GM12878 (cell line): ENCODE results near the gene INPP4B. TPM values are rescaled to one million over a fixed set of nuclear protein-coding genes. Genes with fewer than 3 reads are reported as not detected.

Experiments
- ATAC-seq: fragments of 200-7000 bp; cut with Tn5 transposase; 3 replicates; pipeline ENCODE4 v1.9.1; 2020; ENCODE audit warnings: mild to moderate bottlenecking, moderate library complexity
- BruUV-seq: library from RNA; stranded (reverse); fragments of 400-500 nt; replicated peaks from 2 replicates; lab custom pipeline; 2021; lab: Mats Ljungman, UMichigan
- CTCF ChIA-PET: fragments of 300-600 bp; sonication (Branson Sonifier 250); formaldehyde crosslinking; extraction: SDS; loops from one replicate; lab custom pipeline; 2021; ENCODE audit warnings: inconsistent platforms; lab: Yijun Ruan, JAX
- POLR2A ChIA-PET: fragments of 350-600 bp; formaldehyde crosslinking; extraction: SDS; loops from one replicate; lab custom pipeline; 2021; ENCODE audit warnings: inconsistent platforms; lab: Charles Lee
- RAD21 ChIA-PET: fragments of 300-600 bp; sonication (Branson Sonifier 250); formaldehyde crosslinking; loops from one replicate; lab custom pipeline; 2023; ENCODE audit warnings: antibody characterized with exemption; ENCODE audit not compliant: unreplicated experiment; lab: Charles Lee
- SMC1A ChIA-PET: fragments of 300-600 bp; sonication (Branson Sonifier 250); formaldehyde crosslinking; loops from one replicate; lab custom pipeline; 2023; ENCODE audit not compliant: unreplicated experiment, uncharacterized antibody; lab: Charles Lee
- DNase-seq: peaks from one replicate; pipeline ENCODE4 v3.0.0-alpha.2; 2011; ENCODE audit warnings: low read depth, low spot score
- FAIRE-seq: peaks from 3 replicates; lab custom pipeline; 2011; peaks lifted over from hg19 to GRCh38; lab: Jason Lieb, UNC
- H2AFZ ChIP-seq: 2 replicates; pipeline ENCODE4 v1.6.0; 2011; ENCODE audit warnings: low read depth, low read length, control low read depth; ENCODE audit not compliant: control insufficient read depth
- H3K27ac ChIP-seq: 2 replicates; pipeline ENCODE4 v1.5.1; 2011; ENCODE audit warnings: control low read depth; ENCODE audit not compliant: control insufficient read depth, insufficient read depth
- H3K27me3 ChIP-seq, 2 experiments: replicated peaks in 1 of 2; 2 replicates each; pipeline versions ENCODE4 v1.6.0 to v1.6.1; 2011; ENCODE audit warnings: low read length in 1 of 2; ENCODE audit not compliant: control insufficient read depth in 2 of 2, insufficient read depth in 2 of 2
- H3K36me3 ChIP-seq, 2 experiments: 2 replicates each; pipeline ENCODE4 v1.5.1; 2011; ENCODE audit warnings: low read length in 1 of 2; ENCODE audit not compliant: control insufficient read depth in 2 of 2, insufficient read depth in 2 of 2
- H3K4me1 ChIP-seq: 2 replicates; pipeline ENCODE4 v1.6.1; 2011; ENCODE audit warnings: mild to moderate bottlenecking, low read length, moderate library complexity, mixed read lengths; ENCODE audit not compliant: control insufficient read depth, insufficient read depth
- H3K4me2 ChIP-seq: 2 replicates; pipeline ENCODE4 v1.6.0; 2011; ENCODE audit warnings: control low read depth; ENCODE audit not compliant: control insufficient read depth, insufficient read depth
- H3K4me3 ChIP-seq: fragments of 200-600 bp; sonication (generic); 2 replicates; pipeline ENCODE4 v1.5.1; 2016
- H3K79me2 ChIP-seq: 2 replicates; pipeline ENCODE4 v1.6.0; 2011; ENCODE audit warnings: low read length; ENCODE audit not compliant: control insufficient read depth, insufficient read depth
- H3K9ac ChIP-seq: 2 replicates; pipeline ENCODE4 v1.8.0; 2011; ENCODE audit warnings: low read length, control low read depth, mixed read lengths; ENCODE audit not compliant: control insufficient read depth, insufficient read depth
- H3K9me3 ChIP-seq: replicated peaks from 3 replicates; pipeline ENCODE4 v1.5.1; 2011; ENCODE audit warnings: mild to moderate bottlenecking, low read length; ENCODE audit not compliant: control insufficient read depth, insufficient read depth
- H4K20me1 ChIP-seq: 2 replicates; pipeline ENCODE4 v1.6.0; 2011; ENCODE audit not compliant: control insufficient read depth, insufficient read depth
- ATF2 ChIP-seq: IDR thresholded peaks from 2 replicates; pipeline ENCODE4 v1.6.1; 2012; ENCODE audit warnings: low read length, inconsistent platforms
- CUX1 ChIP-seq: IDR thresholded peaks from 2 replicates; pipeline ENCODE4 v1.6.1; 2012; ENCODE audit warnings: improper control_type of control experiment, low read depth, low read length; ENCODE audit not compliant: insufficient replicate concordance
- KLF5 ChIP-seq: fragments of 450-650 bp; IDR thresholded peaks from 2 replicates; pipeline ENCODE4 v1.6.1; 2014; ENCODE audit warnings: mild to moderate bottlenecking; ENCODE audit not compliant: partially characterized antibody
- STAT3 ChIP-seq: IDR thresholded peaks from 2 replicates; pipeline ENCODE4 v1.6.1; 2011; ENCODE audit warnings: low read depth, low read length, improper control_type of control experiment
- TARDBP ChIP-seq: IDR thresholded peaks from 2 replicates; pipeline ENCODE4 v1.6.1; 2016; ENCODE audit warnings: borderline replicate concordance
- ZBED1 ChIP-seq: IDR thresholded peaks from 2 replicates; pipeline ENCODE4 v1.6.1; 2016; ENCODE audit warnings: borderline replicate concordance
- ZBTB4 ChIP-seq: fragments of 450-650 bp; formaldehyde crosslinking; IDR thresholded peaks from 2 replicates; pipeline ENCODE4 v1.4.0; 2022; ENCODE audit warnings: mild to moderate bottlenecking, moderate library complexity
- ZNF687 ChIP-seq: fragments of 450-650 bp; IDR thresholded peaks from 2 replicates; pipeline ENCODE4 v1.6.1; 2017; ENCODE audit warnings: mild to moderate bottlenecking, moderate library complexity
- WGBS: methylation state at CpG from one replicate; pipeline ENCODE4 v1.1.6; 2016; ENCODE audit warnings: low lambda C conversion rate; ENCODE audit not compliant: insufficient replicate concordance, insufficient coverage; ENCODE audit errors: missing lambda C conversion rate; 5-methylcytosine and 5-hydroxymethylcytosine counted together
- in situ Hi-C: fragments of 300-500 bp; cut with MboI; formaldehyde crosslinking; loops from 9 replicates; pipeline ENCODE4 v1.14.3; 2018; ENCODE audit warnings: mixed read lengths
- intact Hi-C: fragments of 100-400 bp; cut with micrococcal nuclease; formaldehyde crosslinking; loops from one replicate; pipeline ENCODE4 v1.14.2; 2022; ENCODE audit not compliant: unreplicated experiment
- polyA plus RNA-seq, 11 experiments: library from polyadenylated mRNA; depleted of rRNA in 4 of 11; unstranded in 6 of 11; stranded (reverse) in 5 of 11; fragments of >200 nt; fragmentation: Nextera tagmentation in 4 of 11; fragmentation: Illumina TruSeq in 1 of 11; extraction: Ambion mirVana in 4 of 11; extraction: Trizol in 1 of 11; gene quantifications; 1 replicate in 1 of 11; 2 replicates in 10 of 11; pipeline versions ENCODE4 v1.2.1 to v1.2.3, GENCODE V29; 2011 to 2016; ENCODE audit warnings: inconsistent platforms in 2 of 11, missing spikeins in 2 of 11, low read depth in 1 of 11
- total RNA-seq, 4 experiments: library from RNA; depleted of rRNA in 3 of 4; stranded (reverse); fragments of >200 nt in 3 of 4; fragmentation: Illumina TruSeq in 1 of 4; extraction: Trizol in 1 of 4; gene quantifications; 2 replicates each; pipeline versions ENCODE4 v1.2.1 to v1.2.3, GENCODE V29; 2013 to 2021

INPP4B gene
- total and polyA plus RNA-seq, 10 of the 15 experiments (the other 5 are each of a cell fraction or from before 2014, with no cell fraction given) = 0.53 to 11.2 (median 0.95) TPM

GRCh38 chr4:142077048-142077447 lies 769.1 kb downstream of the INPP4B start:
- no peaks in the 10 kb centered on the region for H3K9me3 ChIP-seq
- H4K20me1 ChIP-seq = no peaks in the 10 kb centered on the region
- no peak for ATAC-seq
- no peaks in the 10 kb centered on the region for H3K4me1 ChIP-seq
- intact Hi-C loops = no loop called here
- DNase-seq = no peak
- no peak overlapping the region for H2AFZ ChIP-seq
- in situ Hi-C loops = no loop called here
- BruUV-seq = no TSS peak
- WGBS = 0% methylated on average over 2 of the region's 2 CpGs
- peaks cover 0 to 1% of the 10 kb centered on the region in 2 experiments; a peak in 1 of 4 replicates for H3K27me3 ChIP-seq
- H3K9ac ChIP-seq = no peak overlapping the region
- H3K4me3 ChIP-seq = no peak overlapping the region
- no peak overlapping the region for H3K27ac ChIP-seq
- CTCF ChIA-PET = interaction anchor here (1.5 to 2.2 kb wide), 2 partner anchors 9 to 12 kb away, joined by 4 to 7 read pairs; no protein-coding TSS in a partner anchor
- POLR2A ChIA-PET = no interaction called here
- no peak for FAIRE-seq
- H3K36me3 ChIP-seq = no peaks in the 10 kb centered on the region
- SMC1A ChIA-PET = interaction anchor here (1.0 to 1.5 kb wide), 2 partner anchors 55 to 97 kb away, joined by 3 read pairs; no protein-coding TSS in a partner anchor
- no peaks in the 10 kb centered on the region for H3K79me2 ChIP-seq
- RAD21 ChIA-PET = no interaction called here
- no peak overlapping the region for H3K4me2 ChIP-seq
- TF ChIP-seq ZNF687 (no peak), CUX1 (no peak), KLF5 (no peak), ZBTB4 (no peak), ATF2 (no peak), TARDBP (no peak), ZBED1 (no peak), STAT3 (no peak)
